Tibial nerve (tissue), 4 donors: ENCODE results near the gene HNRNPUL1.

Experiments
- EP300 ChIP-seq, 2 donors: sonication (generic); formaldehyde crosslinking; IDR thresholded peaks; one replicate each; pipeline ENCODE4 v1.6.1; 2017; ENCODE audit warnings: antibody characterized with exemption in 2 of 2, mild to moderate bottlenecking in 1 of 2
- POLR2A ChIP-seq, 2 donors: fragments of 450-650 bp; IDR thresholded peaks; one replicate each; pipeline ENCODE4 v1.6.1; 2017; ENCODE audit warnings: antibody characterized with exemption in 2 of 2, mild to moderate bottlenecking in 2 of 2, moderate library complexity in 2 of 2
- TF ChIP-seq, protein P1 (sequence below), 5 experiments: fragments of 200-600 bp in 3 of 5; fragments of 450-650 bp in 2 of 5; sonication (generic) in 3 of 5; IDR thresholded peaks; one replicate each; pipeline ENCODE4 v1.5.1; 2016 to 2019; ENCODE audit warnings: antibody characterized with exemption in 5 of 5, mild to moderate bottlenecking in 3 of 5, moderate library complexity in 2 of 5

DNA sequence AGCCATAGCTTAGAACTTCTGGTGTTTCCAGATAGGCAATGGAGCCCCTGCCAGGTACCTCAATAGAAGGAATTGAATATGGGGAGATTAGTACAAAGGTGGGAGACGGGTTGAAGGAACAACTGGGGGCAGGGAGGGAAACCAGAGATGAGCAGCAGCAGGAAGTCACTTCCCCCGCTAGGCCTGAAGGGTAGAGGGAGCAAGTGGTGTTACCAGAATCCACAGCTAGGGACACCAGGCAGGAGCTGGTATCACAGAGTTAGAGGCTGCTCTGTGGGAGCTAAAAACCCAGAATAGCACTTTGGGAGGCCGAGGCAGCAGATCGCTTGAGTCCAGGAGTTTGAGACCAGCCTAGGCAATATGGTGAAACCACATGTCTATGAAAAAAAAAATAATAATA lies 15.3 kb upstream of the HNRNPUL1 start:
- TF ChIP-seq, protein P1, sequence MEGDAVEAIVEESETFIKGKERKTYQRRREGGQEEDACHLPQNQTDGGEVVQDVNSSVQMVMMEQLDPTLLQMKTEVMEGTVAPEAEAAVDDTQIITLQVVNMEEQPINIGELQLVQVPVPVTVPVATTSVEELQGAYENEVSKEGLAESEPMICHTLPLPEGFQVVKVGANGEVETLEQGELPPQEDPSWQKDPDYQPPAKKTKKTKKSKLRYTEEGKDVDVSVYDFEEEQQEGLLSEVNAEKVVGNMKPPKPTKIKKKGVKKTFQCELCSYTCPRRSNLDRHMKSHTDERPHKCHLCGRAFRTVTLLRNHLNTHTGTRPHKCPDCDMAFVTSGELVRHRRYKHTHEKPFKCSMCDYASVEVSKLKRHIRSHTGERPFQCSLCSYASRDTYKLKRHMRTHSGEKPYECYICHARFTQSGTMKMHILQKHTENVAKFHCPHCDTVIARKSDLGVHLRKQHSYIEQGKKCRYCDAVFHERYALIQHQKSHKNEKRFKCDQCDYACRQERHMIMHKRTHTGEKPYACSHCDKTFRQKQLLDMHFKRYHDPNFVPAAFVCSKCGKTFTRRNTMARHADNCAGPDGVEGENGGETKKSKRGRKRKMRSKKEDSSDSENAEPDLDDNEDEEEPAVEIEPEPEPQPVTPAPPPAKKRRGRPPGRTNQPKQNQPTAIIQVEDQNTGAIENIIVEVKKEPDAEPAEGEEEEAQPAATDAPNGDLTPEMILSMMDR (IDR thresholded peaks at IDR 0.05) = no peak
- TF ChIP-seq POLR2A (IDR thresholded peaks at IDR 0.05) (no peak), EP300 (IDR thresholded peaks at IDR 0.05) (no peak)
